GM12878 (cell line): ENCODE results near the gene TNPO2. TPM values are rescaled to one million over a fixed set of nuclear protein-coding genes. Genes with fewer than 3 reads are reported as not detected.

ENCODE experiments used
- ASH2L ChIP-seq: fragments of 300-600, 200-600 bp; sonication (generic); IDR thresholded peaks from 2 replicates; pipeline ENCODE4 v1.6.1; 2017; ENCODE audit warnings: low read depth, mild to moderate bottlenecking, borderline replicate concordance
- CHD1 ChIP-seq: IDR thresholded peaks from 2 replicates; pipeline ENCODE4 v1.6.1; 2012; ENCODE audit warnings: low read depth, low read length, improper control_type of control experiment
- EED ChIP-seq: sonication (generic); IDR thresholded peaks from 2 replicates; pipeline ENCODE4 v1.6.1; 2016; ENCODE audit warnings: antibody characterized with exemption, low read depth
- ETV6 ChIP-seq, 2 experiments: fragments of 450-650 bp in 1 of 2; IDR thresholded peaks in 1 of 2; conservative IDR thresholded peaks in 1 of 2; 2 replicates each; pipeline ENCODE4 v1.6.1; 2014; ENCODE audit warnings: antibody characterized with exemption in 1 of 2, borderline replicate concordance in 1 of 2, low read depth in 1 of 2, mild to moderate bottlenecking in 1 of 2, moderate library complexity in 1 of 2
- FOXM1 ChIP-seq: IDR thresholded peaks from 2 replicates; pipeline ENCODE4 v1.6.1; 2012; ENCODE audit warnings: low read depth, mild to moderate bottlenecking, inconsistent platforms, low read length, moderate library complexity
- HDGF ChIP-seq: fragments of 450-650 bp; IDR thresholded peaks from 2 replicates; pipeline ENCODE4 v1.6.1; 2016; ENCODE audit warnings: antibody characterized with exemption
- RB1 ChIP-seq: fragments of 450-650 bp; formaldehyde crosslinking; IDR thresholded peaks from 2 replicates; pipeline ENCODE4 v1.6.1; 2017; ENCODE audit warnings: mild to moderate bottlenecking, borderline replicate concordance
- SPI1 ChIP-seq: IDR thresholded peaks from 2 replicates; pipeline ENCODE4 v1.6.1; 2011; ENCODE audit warnings: low read depth, mild to moderate bottlenecking, low read length, moderate library complexity, borderline replicate concordance; ENCODE audit not compliant: insufficient read depth
- SUZ12 ChIP-seq: fragments of 200-600 bp; sonication (generic); IDR thresholded peaks from one replicate; pipeline ENCODE4 v1.6.1; 2018; ENCODE audit warnings: antibody characterized with exemption, mild to moderate bottlenecking; ENCODE audit not compliant: unreplicated experiment
- TARDBP ChIP-seq: IDR thresholded peaks from 2 replicates; pipeline ENCODE4 v1.6.1; 2016; ENCODE audit warnings: borderline replicate concordance
- ZBED1 ChIP-seq: IDR thresholded peaks from 2 replicates; pipeline ENCODE4 v1.6.1; 2016; ENCODE audit warnings: borderline replicate concordance
- polyA plus RNA-seq, 11 experiments: library from polyadenylated mRNA; depleted of rRNA in 4 of 11; unstranded in 6 of 11; stranded (reverse) in 5 of 11; fragments of >200 nt; fragmentation: Nextera tagmentation in 4 of 11; fragmentation: Illumina TruSeq in 1 of 11; extraction: Ambion mirVana in 4 of 11; extraction: Trizol in 1 of 11; gene quantifications; 1 replicate in 1 of 11; 2 replicates in 10 of 11; pipeline versions ENCODE4 v1.2.1 to v1.2.3, GENCODE V29; 2011 to 2016; ENCODE audit warnings: inconsistent platforms in 2 of 11, missing spikeins in 2 of 11, low read depth in 1 of 11
- total RNA-seq, 4 experiments: library from RNA; depleted of rRNA in 3 of 4; stranded (reverse); fragments of >200 nt in 3 of 4; fragmentation: Illumina TruSeq in 1 of 4; extraction: Trizol in 1 of 4; gene quantifications; 2 replicates each; pipeline versions ENCODE4 v1.2.1 to v1.2.3, GENCODE V29; 2013 to 2021
- TF ChIP-seq, protein P1 (sequence below): fragments of 150-350 bp; IDR thresholded peaks from 2 replicates; pipeline ENCODE4 v1.6.1; 2016; ENCODE audit warnings: low read depth, low read length
- TF ChIP-seq, protein P2 (sequence below): IDR thresholded peaks from 2 replicates; pipeline ENCODE4 v1.6.1; 2012; ENCODE audit warnings: mild to moderate bottlenecking, low read depth, low read length

TNPO2 gene
- total and polyA plus RNA-seq, 10 of the 15 experiments (the other 5 are each of a cell fraction or from before 2014, with no cell fraction given): 5.5 to 99.7 (median 29.6) TPM

DNA sequence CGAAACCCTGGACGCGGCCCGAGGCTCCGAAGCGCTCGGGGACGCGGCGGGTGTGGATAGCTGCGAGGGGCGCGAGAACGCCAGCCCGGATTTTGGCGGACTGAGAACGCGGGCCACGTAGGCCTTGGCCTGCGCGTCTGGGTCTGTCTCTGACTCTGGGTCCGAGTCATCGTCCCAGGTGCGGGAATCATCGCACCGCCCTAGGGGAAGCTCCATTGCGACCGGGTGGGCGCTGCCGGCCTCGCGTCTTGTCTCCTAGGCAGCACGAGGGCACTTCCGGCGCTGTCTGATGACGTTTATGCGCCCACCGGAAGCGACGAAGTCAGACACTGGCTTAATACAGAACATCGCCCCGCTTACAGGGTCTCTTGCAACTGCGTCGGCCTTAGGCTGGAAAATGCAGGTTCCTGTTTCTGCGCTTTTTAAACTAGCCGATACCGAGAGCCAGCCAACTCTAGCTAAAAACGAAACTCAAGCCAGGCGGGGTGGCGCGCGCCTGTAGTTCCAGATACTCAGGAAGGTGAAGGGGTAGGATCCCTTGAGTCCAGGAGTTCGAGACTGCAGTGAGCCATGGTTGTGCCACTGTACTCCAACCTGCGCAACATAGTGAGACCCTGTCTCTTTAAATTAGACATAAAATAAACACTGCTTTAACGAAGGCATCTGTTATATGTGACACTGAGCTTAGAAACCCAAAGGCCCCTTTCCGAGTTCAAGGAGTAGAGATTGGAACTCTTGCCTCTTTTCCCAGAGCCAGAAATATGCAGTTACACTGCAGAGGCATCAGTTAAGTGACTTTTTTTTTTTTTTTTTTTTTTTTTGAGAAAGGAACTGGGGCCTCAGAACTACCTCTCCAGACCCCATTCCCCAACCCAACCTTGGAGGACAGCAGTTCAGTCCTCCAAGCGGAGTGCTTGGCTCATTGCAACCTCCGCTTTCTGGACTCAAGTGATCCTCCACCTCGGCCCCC is 27.1 kb downstream of the TNPO2 start, which contains the start of gene FBXW9 (continued):
- TF ChIP-seq ZBED1: peak; percentile 55; the same call in 1 of the 2 replicates
- TF ChIP-seq CHD1: no peak
- no peak for TF ChIP-seq ETV6 (conservative IDR thresholded peaks at IDR 0.05 in 1 of 2, IDR thresholded peaks at IDR 0.05 in 1 of 2; ENCODE audit: borderline replicate concordance in 1 of 2, low read depth in 1 of 2)
- 0 out of 2 replicates have a peak, but pooled peaks have one; percentile 39 for TF ChIP-seq RB1
- peak; percentile 88; the same call in 1 of the 2 replicates for TF ChIP-seq TARDBP
- no peak for TF ChIP-seq EED
- no peak for TF ChIP-seq HDGF
- TF ChIP-seq, protein P1, sequence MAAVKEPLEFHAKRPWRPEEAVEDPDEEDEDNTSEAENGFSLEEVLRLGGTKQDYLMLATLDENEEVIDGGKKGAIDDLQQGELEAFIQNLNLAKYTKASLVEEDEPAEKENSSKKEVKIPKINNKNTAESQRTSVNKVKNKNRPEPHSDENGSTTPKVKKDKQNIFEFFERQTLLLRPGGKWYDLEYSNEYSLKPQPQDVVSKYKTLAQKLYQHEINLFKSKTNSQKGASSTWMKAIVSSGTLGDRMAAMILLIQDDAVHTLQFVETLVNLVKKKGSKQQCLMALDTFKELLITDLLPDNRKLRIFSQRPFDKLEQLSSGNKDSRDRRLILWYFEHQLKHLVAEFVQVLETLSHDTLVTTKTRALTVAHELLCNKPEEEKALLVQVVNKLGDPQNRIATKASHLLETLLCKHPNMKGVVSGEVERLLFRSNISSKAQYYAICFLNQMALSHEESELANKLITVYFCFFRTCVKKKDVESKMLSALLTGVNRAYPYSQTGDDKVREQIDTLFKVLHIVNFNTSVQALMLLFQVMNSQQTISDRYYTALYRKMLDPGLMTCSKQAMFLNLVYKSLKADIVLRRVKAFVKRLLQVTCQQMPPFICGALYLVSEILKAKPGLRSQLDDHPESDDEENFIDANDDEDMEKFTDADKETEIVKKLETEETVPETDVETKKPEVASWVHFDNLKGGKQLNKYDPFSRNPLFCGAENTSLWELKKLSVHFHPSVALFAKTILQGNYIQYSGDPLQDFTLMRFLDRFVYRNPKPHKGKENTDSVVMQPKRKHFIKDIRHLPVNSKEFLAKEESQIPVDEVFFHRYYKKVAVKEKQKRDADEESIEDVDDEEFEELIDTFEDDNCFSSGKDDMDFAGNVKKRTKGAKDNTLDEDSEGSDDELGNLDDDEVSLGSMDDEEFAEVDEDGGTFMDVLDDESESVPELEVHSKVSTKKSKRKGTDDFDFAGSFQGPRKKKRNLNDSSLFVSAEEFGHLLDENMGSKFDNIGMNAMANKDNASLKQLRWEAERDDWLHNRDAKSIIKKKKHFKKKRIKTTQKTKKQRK: no peak
- no peak for TF ChIP-seq SUZ12
- TF ChIP-seq, protein P2, sequence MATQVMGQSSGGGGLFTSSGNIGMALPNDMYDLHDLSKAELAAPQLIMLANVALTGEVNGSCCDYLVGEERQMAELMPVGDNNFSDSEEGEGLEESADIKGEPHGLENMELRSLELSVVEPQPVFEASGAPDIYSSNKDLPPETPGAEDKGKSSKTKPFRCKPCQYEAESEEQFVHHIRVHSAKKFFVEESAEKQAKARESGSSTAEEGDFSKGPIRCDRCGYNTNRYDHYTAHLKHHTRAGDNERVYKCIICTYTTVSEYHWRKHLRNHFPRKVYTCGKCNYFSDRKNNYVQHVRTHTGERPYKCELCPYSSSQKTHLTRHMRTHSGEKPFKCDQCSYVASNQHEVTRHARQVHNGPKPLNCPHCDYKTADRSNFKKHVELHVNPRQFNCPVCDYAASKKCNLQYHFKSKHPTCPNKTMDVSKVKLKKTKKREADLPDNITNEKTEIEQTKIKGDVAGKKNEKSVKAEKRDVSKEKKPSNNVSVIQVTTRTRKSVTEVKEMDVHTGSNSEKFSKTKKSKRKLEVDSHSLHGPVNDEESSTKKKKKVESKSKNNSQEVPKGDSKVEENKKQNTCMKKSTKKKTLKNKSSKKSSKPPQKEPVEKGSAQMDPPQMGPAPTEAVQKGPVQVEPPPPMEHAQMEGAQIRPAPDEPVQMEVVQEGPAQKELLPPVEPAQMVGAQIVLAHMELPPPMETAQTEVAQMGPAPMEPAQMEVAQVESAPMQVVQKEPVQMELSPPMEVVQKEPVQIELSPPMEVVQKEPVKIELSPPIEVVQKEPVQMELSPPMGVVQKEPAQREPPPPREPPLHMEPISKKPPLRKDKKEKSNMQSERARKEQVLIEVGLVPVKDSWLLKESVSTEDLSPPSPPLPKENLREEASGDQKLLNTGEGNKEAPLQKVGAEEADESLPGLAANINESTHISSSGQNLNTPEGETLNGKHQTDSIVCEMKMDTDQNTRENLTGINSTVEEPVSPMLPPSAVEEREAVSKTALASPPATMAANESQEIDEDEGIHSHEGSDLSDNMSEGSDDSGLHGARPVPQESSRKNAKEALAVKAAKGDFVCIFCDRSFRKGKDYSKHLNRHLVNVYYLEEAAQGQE: no peak
- TF ChIP-seq FOXM1: no peak
- TF ChIP-seq ASH2L: no peak
- TF ChIP-seq SPI1: peak; percentile 37; the same call in 1 of the 2 replicates
- TF ChIP-seq, all 136 proteins: peak for 61
